ENCODE data around the gene ITPR3. TPM values are rescaled to one million over a fixed set of nuclear protein-coding genes. Genes with fewer than 3 reads are reported as not detected.

ITPR3 gene
- total and polyA plus RNA-seq, 8 donors, result 14.1 to 149 (median 65.6) TPM

GRCh38 chr6:33676416-33677142, 55.5 kb downstream of the ITPR3 start:
- no peak for DNase-seq
- 85 to 94% (median 88%) methylated on average over 15 of the region's 15 CpGs for WGBS, 5 donors
- Histone ChIP-seq H3K4me3 (no peak overlapping the region), H3K27ac (no peak overlapping the region), H3K36me3 (peaks cover 54 to 100% (median 97%) of the 10 kb centered on the region in 4 donors), H3K27me3 (no peaks in the 10 kb centered on the region), H3K4me1 (peaks cover 0 to 12% (median 5%) of the 10 kb centered on the region in 4 donors), H3K9me3 (no peaks in the 10 kb centered on the region)
- intact Hi-C loops (cut with DNase I; ENCODE audit: low total_unique reads), result no loop called here
- TF ChIP-seq POLR2AphosphoS5 (IDR thresholded peaks at IDR 0.05) (no peak), CTCF (IDR thresholded peaks at IDR 0.05) (no peak), POLR2A (IDR thresholded peaks at IDR 0.05) (no peak), EP300 (IDR thresholded peaks at IDR 0.05) (no peak)

GRCh38 chr6:33677143-33677660, 56.1 kb downstream of the ITPR3 start:
- intact Hi-C loops (cut with DNase I; ENCODE audit: low total_unique reads), result no loop called here
- Histone ChIP-seq H3K27me3 (no peaks in the 10 kb centered on the region), H3K36me3 (peaks cover 51 to 100% (median 97%) of the 10 kb centered on the region in 4 donors), H3K9me3 (no peaks in the 10 kb centered on the region), H3K27ac (no peak overlapping the region), H3K4me1 (peaks cover 0 to 12% (median 5%) of the 10 kb centered on the region in 4 donors), H3K4me3 (no peak overlapping the region)
- TF ChIP-seq POLR2AphosphoS5 (IDR thresholded peaks at IDR 0.05) (no peak), POLR2A (IDR thresholded peaks at IDR 0.05) (no peak), CTCF (IDR thresholded peaks at IDR 0.05) (no peak), EP300 (IDR thresholded peaks at IDR 0.05) (no peak)
- DNase-seq, result no peak
- 66 to 79% (median 75%) methylated on average over 7 to 8 of the region's 8 CpGs for WGBS, 5 donors

- H3K27ac ChIP-seq, result no peak overlapping the region
- no peaks in the 10 kb centered on the region for H3K27me3 ChIP-seq
- no peak overlapping the region for H3K4me3 ChIP-seq
- H3K4me1 ChIP-seq, result peaks cover 0 to 11% (median 4%) of the 10 kb centered on the region in 4 donors
- DNase-seq, result no peak
- H3K9me3 ChIP-seq, result no peaks in the 10 kb centered on the region
- WGBS, 5 donors, result 74 to 93% (median 91%) methylated on average over 2 of the region's 2 CpGs
- intact Hi-C loops (cut with DNase I; ENCODE audit: low total_unique reads), result no loop called here
- TF ChIP-seq EP300 (IDR thresholded peaks at IDR 0.05) (no peak), POLR2A (IDR thresholded peaks at IDR 0.05) (no peak), POLR2AphosphoS5 (IDR thresholded peaks at IDR 0.05) (no peak), CTCF (IDR thresholded peaks at IDR 0.05) (no peak)
- peaks cover 51 to 100% (median 99%) of the 10 kb centered on the region in 4 donors for H3K36me3 ChIP-seq
These were observed 56.6 kb downstream of the ITPR3 start for GRCh38 chr6:33677689-33678088.

- WGBS, 5 donors, result 88 to 93% (median 92%) methylated on average over 21 to 24 of the region's 24 CpGs
These were observed 57.3 kb downstream of the ITPR3 start for GRCh38 chr6:33678233-33678931.

More at GRCh38 chr6:33678233-33678931, 57.3 kb downstream of the ITPR3 start:
- Histone ChIP-seq H3K36me3 (peaks cover 57 to 100% (median 100%) of the 10 kb centered on the region in 4 donors), H3K4me1 (peaks cover 0 to 11% (median under 1%) of the 10 kb centered on the region in 4 donors), H3K9me3 (no peaks in the 10 kb centered on the region), H3K27me3 (no peaks in the 10 kb centered on the region), H3K27ac (no peak overlapping the region), H3K4me3 (no peak overlapping the region)
- intact Hi-C loops (cut with DNase I; ENCODE audit: low total_unique reads), result no loop called here
- DNase-seq, result no peak
- TF ChIP-seq EP300 (IDR thresholded peaks at IDR 0.05) (no peak), CTCF (IDR thresholded peaks at IDR 0.05) (no peak), POLR2AphosphoS5 (IDR thresholded peaks at IDR 0.05) (no peak), POLR2A (IDR thresholded peaks at IDR 0.05) (no peak)
